Choroid plexus epithelial cell (primary cell): ENCODE measurements around the gene SOX11.

ENCODE experiments used
- DNase-seq: peaks from one replicate; pipeline ENCODE4 v3.0.0-alpha.2; 2010; ENCODE audit warnings: low read depth
- H3K4me3 ChIP-seq: 2 replicates; pipeline ENCODE4 v1.5.1; 2011; ENCODE audit warnings: low read depth, mild to moderate bottlenecking, control low read depth, low read length, moderate library complexity
- TF ChIP-seq, protein P1 (sequence below): conservative IDR thresholded peaks from 2 replicates; pipeline ENCODE4 v1.5.1; 2011; ENCODE audit warnings: low read depth, mild to moderate bottlenecking, control low read depth, inconsistent platforms, low read length, moderate library complexity

Gene SOX11

DNA sequence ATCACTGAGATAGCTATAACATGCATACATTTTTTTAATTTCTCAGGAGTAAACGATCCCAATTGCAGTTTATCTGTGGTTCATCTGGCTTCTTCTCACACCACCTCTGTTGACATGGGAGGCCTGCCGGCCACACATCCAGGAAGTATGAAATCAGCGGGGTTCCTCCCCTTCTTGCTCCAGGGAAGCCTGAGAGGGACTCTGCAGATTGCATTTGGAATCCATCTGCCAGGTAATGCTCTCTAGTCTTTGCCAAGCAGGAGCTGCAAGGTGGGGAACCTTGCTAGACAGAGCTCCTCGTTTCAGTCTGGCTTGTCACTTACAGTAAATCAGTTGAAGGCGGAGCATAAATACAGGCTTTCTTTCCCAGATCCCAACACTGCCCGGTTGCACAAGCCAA is 49.9 kb downstream of the SOX11 start:
- DNase-seq: no peak
- no peak overlapping the region for H3K4me3 ChIP-seq
- TF ChIP-seq, protein P1, sequence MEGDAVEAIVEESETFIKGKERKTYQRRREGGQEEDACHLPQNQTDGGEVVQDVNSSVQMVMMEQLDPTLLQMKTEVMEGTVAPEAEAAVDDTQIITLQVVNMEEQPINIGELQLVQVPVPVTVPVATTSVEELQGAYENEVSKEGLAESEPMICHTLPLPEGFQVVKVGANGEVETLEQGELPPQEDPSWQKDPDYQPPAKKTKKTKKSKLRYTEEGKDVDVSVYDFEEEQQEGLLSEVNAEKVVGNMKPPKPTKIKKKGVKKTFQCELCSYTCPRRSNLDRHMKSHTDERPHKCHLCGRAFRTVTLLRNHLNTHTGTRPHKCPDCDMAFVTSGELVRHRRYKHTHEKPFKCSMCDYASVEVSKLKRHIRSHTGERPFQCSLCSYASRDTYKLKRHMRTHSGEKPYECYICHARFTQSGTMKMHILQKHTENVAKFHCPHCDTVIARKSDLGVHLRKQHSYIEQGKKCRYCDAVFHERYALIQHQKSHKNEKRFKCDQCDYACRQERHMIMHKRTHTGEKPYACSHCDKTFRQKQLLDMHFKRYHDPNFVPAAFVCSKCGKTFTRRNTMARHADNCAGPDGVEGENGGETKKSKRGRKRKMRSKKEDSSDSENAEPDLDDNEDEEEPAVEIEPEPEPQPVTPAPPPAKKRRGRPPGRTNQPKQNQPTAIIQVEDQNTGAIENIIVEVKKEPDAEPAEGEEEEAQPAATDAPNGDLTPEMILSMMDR: no peak

DNA sequence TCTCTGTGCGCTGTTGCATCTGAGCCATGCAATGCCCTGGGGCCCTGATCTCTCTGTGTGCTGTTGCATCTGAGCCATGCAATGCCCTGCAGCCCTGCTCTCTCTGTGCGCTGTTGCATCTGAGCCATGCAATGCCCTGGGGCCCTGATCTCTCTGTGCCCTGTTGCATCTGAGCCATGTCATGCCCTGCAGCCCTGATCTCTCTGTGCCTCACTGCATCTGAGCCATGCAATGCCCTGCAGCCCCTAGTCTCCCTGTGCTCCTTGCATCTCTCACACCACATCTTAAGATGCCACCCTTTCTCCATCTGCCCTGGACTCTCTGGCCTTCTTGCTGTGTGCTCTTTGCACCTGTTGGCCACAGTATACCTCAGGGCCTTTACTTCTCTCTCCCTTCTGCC is 56.2 kb downstream of the SOX11 start:
- TF ChIP-seq, protein P1: no peak
- DNase-seq: no peak
- H3K4me3 ChIP-seq: no peak overlapping the region

DNA sequence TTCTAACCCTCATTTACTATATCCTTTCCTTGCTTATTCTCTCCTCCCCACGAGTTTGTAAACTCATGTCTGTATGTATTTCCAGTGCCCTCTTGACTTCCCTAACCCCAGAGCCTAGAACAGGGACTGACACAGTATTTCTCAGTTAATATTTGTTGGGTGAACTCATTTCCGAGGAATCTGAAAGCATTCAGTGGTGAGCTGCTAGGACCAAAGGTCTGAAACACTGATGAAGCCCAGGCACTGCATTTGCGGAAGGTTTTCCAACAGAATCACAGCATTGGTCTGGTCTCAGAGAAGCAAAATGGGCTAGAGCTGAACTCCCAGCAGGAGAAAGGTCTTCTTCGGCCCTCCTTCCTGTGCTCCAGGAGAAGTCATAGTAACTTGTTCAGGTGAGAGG is 56.8 kb downstream of the SOX11 start:
- H3K4me3 ChIP-seq: no peak overlapping the region
- TF ChIP-seq, protein P1: no peak
- no peak for DNase-seq

DNA sequence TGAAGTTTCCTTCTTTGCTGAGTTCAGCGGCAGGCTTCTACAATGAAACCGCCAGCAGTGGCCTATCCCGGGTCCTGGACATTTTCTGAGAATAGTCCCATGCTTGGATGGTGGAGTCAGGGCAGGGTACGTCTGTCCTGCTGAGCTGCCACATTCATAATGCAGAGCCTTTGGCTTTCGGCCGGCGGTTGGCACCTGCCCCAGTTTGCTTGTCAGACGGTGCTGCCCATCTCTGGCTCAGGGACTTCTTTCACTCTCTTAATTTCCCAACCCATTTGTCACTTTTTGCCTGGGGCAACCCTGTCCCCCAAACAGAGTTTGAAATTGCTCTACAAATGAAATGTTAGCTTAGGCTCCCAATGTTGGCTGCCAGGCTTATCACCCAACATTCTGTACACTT is 57.2 kb downstream of the SOX11 start:
- TF ChIP-seq, protein P1: no peak
- no peak overlapping the region for H3K4me3 ChIP-seq
- no peak for DNase-seq
